Dedifferentiated amniotic fluid mesenchymal stem cell (primary cell): ENCODE data around the gene RNF214.
A peak's percentile ranks its signal among the peaks of the same experiment; 100 is the strongest.

ENCODE experiments used
- DNase-seq: peaks from one replicate; pipeline ENCODE4 v3.0.0-alpha.2; 2016; ENCODE audit errors: extremely low spot score

The RNF214 gene

DNA sequence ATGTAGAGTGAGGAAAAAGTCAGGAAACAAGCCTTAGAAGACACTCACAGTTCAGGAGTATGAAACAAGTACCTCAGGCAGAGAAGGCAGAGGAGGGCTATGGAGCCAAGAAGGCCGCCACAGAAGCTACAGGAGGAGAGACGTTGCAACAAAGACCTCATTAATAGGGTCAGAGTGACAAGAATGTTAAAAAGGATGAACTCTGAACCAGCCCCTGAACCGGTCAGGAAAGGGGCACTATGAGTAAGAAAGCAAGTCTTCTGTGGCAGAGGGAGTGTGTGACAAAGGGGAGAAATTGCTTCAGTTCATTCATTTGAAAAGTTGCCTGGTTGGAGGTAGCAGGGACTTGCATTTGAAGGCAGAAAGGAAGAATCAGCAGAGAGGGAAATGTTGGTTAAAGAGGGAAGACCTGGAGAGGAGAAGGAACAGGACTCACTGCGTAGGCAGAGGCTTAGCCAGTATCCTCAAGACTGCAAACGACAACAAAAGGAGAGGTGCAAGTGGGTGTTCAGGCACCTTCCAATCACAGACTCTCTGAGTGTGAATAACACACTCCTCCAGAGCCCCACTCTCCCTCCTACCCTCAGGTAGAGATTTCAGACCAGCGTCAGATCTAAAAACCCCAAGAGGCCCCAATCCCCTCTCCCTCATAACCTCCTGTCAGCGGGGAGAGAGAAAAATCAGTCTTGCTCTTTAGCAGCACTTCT, 17.9 kb upstream of the RNF214 start:
- DNase-seq = no peak

DNA sequence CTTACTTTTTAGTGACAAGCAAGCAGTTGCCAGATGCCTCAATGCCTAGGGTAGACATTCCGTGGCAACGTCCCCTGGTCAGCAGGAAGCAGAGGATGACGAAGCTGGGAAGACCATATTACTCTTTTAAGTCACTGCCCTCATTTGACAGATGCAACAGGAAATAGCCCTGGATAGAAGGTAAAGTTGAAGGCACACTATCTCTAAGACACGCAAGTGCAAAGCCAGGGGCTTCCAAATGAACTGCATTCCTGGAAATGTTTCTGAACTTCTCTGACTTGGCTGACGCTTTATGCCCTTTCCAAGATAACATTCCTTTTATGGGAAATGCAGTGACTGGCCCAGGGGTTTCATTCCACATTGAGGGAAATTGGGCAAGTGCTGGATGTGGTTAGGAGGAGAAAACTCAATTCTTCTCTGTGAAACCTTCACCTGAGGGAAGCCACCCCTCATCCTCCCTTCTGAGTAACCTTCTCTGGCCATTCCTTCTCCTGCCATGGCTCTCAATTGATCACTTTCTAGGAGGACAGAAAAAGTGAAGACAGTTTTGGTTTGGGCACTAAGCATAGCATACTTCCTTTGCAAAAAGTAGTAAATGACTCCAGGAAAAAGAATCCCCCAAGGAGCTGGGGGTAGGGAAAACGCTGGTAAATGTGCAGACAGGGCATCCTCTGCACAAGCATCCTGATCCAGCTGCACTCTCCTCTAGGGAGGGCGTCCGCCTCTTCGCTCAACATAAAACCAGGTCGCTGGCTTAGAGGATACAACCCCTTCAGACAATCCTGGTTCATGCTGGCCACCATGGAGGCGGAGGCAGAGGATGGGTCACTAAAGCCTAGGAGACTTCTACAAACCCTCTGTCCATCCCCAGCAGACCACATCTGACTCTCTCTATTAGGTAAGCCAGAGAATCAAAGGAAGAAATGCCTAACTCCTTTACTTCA, 15.1 kb upstream of the RNF214 start:
- DNase-seq = no peak

DNA sequence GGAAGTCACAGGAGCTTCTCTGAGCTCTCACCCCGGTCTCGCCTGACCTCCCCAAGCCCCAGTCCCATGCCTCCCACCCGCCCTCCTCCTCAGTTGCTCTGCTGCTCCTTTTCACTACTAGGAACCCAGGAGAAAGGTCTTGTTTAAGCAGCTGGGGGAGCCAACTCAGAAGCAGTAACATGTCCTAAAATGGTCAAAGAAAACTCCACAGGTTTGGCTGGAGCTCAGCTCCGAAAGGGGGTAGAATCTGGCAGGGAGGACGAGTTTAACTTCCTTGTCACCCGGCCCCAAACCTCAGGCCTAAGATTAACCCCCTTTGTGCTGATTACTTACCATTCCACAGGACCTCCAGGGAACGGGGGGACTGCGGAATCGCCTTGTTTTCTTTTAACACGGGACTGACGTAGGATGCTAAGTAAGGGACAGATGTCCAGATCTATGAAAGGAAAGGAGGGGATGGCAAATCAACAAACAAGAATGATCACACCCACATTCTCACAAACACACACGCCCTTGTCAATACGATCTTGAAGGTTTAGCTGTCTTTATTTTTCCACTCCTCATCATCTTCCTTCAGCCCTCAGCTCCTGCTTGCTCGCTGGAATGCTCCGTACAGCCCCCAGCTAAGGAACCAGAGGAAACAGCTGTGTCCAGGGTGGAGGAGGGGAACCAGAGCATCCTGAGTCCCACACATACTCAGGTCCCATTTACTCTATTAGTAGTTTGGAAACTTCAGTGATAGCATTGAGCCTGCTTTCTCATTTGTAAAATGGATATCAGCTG, 14.1 kb upstream of the RNF214 start:
- no peak for DNase-seq

DNA sequence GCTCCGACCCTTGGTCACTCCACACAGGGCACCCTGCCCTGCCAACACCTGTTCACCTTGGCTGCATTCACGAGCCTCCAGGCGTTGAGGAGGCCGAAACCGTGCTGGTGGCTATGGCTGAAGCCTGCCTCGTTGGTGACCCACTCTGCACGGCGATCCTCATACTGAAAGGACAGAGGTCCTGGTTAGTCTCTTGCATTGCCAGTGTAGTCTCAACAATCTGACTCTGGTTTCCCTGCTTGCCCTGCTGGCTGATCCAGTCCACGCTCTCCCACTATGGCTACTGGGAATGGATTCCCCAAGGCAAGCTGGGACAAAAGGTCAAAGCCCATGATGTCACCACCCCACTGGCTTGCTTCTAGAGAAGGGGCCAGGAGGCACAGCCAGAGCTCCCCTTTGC, 13.5 kb upstream of the RNF214 start:
- no peak for DNase-seq

DNA sequence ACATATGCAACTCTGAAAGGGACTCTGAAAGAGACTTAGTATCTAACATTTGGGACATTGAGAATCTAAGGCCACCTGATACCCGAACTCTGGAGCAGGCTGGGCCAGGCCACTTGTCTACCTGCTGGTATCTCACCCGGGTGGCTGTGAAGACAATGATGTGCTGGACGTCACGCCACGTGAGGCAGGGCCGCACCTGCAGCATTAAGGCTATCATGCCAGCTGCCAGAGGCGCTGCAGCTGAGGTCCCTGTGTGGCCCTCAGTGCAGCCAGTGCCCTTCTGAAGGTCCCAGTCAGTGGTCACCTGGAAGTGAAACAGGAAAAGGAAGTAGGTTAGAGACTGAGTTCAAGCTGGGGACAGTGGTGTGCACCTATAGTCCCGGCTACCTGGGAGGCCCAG, 13.0 kb upstream of the RNF214 start:
- no peak for DNase-seq

DNA sequence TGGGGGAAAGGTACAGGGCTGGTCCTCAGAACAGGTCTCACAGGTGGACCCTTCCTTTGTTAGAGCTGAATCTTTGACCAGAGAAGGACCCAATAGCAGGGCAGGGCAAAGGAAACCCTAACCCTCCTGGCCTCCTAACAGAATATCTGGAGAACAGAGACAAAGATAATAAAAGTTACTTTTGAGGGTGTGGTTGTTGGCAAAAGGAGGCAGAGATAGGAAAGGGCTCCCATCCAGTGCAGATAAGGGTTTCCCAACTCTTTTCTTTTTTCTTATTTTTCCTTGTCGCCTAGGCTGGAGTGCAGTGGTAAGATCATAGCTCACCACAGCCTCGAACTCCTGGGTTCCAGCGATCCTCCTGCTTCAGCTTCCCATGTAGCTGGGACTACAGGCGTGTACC, 12.5 kb upstream of the RNF214 start:
- DNase-seq = no peak

DNA sequence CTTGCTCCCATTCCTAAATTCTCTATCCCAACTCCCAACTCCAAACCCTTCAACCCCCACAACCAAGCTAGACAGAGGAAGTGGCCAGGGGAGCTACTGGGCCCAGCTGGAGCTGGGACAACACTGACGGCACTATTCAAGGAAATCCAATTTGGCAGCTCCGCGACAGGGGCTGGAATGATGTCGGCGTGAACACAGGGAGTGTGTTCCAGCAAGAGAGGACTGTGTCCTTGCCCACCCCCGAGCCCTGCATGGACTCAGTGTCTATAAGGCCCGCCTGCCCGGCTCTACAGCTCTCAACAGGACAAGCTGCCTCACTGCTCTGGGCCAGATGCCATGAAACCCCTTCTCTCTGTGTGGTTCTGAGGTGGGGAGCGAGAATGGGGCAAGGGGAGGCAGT, 11.9 kb upstream of the RNF214 start:
- no peak for DNase-seq

DNA sequence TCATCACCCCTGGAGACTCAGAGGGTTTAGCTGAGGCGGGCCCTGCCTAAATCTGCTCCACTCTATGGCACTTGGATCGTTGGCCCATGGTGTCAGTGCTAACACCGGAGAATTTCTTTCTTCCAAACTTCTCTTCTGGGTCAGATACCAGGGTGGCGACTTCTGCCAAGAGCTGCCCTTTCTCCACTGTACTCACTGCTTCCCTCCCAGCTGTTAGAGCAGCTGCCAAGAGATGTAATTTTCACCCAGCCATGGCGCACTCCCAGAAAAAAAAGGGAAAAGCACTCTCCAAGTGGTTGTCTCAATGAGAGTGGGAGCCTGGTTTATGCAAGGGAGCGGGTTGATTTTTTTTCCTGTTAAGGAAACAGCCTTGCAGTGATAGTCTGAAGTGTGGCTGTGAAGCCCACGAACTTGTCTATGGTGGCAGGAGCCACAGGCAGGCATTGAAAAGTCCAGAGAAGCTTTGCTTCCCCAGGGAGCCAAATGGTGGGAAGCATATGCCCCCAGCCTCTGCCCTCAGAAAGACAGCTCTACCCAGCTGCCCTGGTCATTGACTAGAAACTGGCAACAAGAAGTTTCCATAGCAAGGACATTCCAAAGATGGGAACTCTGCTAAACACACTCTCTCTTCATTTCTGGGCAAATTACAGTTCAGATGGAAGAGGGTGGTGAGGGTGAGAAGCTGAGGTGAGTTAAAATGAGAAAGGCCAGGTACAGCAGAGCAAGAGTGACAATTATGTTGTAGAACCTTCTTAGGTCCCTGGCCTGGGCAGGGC, 11.3 kb upstream of the RNF214 start:
- DNase-seq = no peak

DNA sequence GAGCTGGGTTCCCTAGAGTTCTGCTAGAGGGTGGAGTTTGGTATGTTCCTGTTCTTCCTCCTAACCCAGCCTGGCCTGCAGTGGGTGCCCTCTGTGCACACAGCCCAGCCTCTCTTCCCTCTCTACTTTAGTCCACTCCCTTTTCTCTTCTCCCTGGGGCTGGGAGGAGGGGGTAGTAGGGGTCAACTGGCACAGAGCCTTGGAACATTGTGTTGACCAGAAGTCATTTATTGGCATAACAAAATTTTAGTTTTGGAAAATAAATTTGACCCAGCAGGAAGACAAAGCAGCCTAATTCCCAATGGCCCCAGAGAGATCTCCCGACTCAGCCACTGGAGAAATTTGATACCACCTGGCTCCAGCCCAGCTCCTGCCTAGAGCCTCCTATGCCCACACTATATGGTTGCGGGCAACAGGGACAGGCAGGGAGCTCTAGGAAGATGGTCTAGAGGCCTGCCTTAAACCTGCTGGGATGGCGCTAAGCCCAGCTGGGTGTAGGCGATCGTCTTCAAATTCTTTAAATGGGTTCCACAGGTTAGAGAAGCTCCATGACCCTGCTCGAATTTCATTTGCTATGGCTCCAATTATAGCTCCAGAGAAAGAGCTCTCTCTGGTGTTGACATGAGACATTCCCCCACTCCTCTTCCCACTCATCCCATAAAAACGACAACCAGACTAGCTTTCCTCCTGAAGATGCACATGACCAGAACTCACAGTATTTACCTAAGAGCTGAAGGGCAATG, 10.5 kb upstream of the RNF214 start:
- no peak for DNase-seq

DNA sequence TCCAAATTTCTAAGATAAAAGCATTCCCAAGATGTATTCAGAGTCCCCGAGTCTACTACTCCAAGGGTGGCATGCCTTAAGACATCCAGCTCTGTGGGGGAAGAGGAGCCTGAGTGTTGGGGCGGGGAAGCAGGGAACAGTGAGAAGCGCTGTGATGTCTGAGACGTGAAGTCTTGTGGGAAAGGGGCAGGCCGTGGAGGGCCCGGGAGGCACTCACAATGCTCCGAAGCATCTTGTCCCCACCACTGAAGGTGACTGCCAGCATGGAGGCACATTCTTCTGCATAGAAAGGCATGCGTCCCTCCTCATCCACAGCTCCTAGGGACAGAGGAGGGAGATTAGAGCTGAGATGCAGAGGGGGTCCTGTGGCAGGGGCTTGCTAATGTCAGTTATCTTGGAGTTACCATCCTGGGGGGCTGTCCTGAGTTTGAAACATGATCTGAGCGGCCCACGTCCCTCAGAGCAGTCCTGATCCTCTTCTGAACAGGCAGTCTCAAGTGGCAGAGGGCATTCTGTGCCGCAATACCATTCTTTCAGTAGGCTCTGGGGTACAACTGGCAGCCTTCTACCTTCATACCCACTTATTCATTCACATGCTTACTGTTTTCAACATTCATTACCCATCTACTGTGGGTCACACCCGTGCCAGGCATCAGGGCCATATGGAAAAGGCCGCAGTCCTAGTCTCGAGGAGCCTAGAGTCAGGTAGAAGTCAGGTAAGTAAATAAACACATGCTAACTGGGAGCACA, 9.3 kb upstream of the RNF214 start:
- DNase-seq = no peak

DNA sequence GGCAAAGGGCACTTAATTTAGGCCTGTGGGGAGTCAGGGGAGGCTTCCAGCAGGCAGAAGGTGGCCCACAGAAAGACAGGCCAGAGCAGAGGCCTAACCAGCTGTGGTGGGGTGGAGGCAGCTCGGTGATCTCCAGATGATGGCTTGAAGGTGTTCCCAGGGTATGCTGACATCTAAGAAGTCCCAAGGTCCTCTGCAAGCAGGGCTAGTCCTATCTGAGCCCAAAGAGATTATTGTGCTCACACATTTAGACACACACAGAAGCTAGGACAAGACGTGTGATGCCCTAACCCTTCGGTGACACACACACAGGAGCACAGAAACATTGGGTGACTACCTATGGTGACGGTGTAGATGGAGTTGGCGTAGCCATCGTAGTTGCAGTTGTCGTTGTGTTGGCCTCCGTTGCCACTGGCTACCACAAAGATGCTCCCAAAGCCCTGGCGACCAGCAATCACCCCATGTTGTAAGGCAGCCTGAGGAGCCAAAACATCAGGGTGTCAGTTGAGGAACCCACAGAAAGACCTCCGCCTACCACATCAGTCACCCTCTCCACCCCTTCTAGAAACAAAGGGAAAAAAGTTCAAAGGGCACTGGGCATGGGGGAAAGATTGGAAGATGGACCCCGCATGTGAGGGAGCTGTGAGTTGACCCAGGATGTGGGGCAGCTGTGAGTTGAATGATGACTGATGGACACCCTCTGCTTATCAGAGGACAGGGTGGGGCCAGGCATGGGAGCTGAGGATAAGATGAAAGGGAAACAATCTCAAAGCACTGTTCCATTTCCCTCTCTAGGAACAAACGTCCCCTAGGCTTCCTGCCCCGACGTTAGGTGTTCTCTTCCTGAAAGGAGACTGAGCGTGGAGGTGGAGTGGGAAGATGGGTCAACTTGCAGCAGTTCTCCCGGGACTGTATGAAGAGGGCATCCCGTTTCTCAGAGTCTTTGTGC, 8.5 kb upstream of the RNF214 start:
- DNase-seq = no peak

DNA sequence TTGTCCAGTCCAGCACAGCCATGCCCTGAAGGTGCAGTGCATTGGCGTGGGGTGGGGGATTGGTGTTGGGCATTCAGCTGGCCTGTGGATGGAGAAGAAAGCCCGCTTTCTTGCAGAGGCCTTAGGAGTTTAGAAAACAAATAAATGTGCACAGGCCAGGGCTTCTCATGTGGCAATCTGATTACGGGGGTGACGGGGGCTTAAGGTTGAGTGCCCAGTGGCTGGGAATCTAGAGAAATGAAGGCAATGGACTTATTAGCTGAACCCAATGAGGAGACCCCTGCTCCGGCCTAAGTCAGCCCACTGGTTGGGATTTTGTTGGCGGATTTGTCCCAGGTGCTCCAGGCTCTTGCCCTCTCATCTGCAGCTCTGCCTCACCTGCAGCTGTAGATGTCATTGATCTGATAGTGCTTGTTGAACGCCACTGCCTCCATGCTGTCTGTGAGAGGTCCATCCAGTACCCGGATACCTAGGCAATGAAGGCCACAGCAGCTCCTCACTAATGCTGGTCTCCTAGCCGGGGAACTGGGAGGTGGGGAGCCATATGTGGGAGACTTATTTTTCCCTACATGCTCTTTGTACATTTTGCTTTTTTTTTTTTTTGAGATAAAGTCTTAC, 6.8 kb upstream of the RNF214 start:
- DNase-seq = no peak

DNA sequence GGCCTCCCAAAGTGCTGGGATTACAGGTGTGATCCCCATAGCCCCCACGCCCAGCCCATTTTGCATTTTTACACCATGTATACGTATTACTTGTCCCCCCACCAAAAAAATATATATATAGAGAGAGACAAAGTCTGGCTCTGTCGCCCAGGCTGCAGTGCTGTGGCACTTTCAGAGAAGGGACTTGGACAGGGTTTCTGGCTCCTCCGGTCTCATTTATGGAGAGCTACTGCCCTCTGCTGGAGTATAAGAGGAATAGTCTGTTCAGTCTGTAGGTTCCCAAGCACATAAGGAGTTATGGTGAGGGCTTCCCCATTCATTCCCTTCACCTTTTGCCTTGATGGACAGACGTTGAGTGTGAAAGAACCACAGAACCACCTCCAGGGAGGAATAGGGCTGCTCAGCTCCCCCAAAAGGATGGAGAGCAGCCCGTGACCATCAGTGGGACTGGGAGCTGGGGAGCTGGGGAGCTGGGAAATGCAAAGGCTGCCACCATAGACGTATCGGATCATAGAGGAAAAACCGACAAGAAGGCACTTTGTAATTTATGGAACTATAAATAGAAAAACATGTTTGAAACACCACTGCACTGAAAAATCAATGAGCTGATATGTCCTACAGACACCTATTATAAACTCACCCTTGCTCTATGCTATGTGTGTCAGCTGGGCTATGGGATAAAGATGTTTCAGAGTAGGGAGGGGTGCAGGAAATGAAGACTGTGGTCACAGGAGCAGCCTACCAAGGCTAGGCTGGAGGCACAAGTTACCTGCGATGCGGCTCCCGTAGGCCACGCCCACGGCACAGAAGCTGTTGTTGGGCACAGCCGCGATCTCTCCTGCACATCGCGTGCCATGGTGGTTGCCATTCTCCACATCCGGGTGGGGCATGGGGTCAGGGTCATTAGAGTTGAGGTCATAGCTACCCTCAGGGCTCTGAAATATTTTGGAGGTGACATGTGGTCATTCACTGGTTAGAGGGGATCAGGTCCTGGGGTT, 5.8 kb upstream of the RNF214 start:
- DNase-seq = peak; percentile 77

DNA sequence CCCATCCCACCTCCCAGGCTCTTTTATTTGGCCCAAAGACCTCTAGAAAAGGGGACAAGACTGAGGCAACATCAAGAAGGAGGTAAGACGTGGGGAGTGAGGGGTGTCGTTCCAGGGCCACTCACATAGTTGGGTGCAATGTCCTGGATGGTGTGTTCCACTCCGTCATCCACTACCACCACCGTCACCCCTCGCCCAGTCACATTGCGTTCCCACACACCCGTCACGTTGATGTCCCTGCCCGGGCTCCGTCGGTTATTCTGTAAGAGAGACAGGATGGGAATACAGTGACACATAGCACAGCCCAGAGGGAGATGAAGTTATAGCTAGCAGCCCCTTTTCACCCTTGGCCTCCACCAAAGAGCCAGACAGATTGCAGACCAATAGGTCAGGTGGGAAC, 4.4 kb upstream of the RNF214 start:
- no peak for DNase-seq

DNA sequence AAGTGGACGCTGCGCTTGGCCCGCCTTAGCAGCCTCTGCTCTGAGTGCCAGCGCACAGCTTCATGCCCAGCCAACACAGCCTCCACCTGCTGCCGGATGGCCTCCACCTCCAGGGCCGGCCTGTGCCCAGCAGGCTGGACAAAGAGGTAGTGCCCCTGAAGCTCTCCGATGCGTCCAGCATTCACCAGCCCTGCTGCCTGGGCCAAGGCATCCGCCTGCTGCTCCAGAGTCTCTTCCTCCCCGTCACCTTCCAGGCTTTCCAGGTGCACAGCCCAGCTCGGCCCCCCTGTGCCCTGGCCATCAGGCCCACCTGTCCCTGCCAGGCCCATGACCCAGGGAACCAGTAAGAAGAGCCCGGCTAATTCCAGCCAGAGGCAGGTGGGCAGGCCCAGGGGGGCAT, 3.1 kb upstream of the RNF214 start:
- DNase-seq = no peak

DNA sequence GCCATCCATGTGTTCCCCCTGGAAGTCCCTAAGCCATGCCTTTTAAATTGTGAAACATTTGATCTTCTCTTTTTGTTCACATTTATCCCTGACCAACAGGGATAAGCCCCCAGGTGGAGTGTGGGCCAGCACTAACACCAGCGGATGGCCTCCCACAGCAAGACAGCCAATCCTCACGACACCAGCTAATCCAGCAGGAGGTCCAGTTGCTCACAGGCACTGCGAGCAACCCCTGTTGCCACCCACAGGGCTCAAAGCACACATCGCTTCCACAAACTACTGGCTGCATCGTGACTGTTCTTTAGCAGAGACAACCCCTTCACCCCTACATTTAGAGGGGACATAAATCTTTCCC, 2.6 kb upstream of the RNF214 start:
- DNase-seq = no peak

DNA sequence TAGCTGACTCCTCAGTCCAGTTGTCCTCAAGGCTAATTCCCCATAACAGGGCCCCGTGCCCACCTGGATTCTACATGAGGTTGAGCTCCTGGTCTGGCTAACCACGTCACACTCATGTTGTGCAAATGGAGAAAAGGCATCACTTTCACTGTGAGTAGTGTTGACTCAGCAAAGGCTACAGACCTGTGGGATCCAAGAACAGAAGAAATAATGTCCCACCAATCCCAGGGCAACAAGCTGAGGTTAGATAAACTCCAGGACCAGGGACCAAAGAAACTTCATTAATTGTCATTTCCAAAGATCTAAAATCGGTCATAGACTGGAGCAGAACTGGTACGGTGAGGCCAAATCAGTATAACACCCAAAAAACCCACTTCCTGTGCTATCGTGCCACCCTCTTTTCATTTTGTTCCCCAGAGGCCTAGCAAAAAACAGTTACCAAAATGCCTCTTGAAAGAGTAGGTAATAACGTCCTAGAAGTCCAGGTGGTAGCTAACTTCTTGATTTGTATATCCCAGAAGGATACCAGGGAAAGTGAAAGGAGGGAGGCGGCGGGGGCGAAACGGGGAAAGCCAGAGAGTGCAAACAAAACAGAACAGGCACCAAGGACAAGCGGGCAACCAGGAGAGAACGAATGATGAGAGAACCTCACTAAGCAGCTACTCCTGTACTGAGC, 2.0 kb upstream of the RNF214 start:
- no peak for DNase-seq
